CD4-positive, CD25-positive, alpha-beta regulatory T cell (primary cell): ENCODE data around the gene CFAP65. TPM values are rescaled to one million over a fixed set of nuclear protein-coding genes. Genes with fewer than 3 reads are reported as not detected.

Experiments used
- ATAC-seq, 2 donors: fragments of 150-1000 bp; cut with Tn5 transposase; one replicate each; pipeline ENCODE4 v1.10.0; 2021; ENCODE audit warnings: low read depth in 2 of 2, moderate number of reproducible peaks in 2 of 2, moderate library complexity in 1 of 2
- DNase-seq, 3 donors: peaks; one replicate each; pipeline versions ENCODE4 v3.0.0 to v3.0.0-alpha.2; 2012 to 2022; ENCODE audit warnings: mixed read lengths in 1 of 3
- H3K27ac ChIP-seq: one replicate; pipeline ENCODE4 v1.7.0; 2013; ENCODE audit warnings: mild to moderate bottlenecking, low read length; ENCODE audit not compliant: insufficient read depth, poor library complexity, severe bottlenecking
- H3K27me3 ChIP-seq: one replicate; pipeline ENCODE4 v1.7.0; 2013; ENCODE audit warnings: low read length; ENCODE audit not compliant: control insufficient read depth, insufficient read depth
- H3K36me3 ChIP-seq: one replicate; pipeline ENCODE4 v1.7.0; 2013; ENCODE audit warnings: mild to moderate bottlenecking, low read length, moderate library complexity; ENCODE audit not compliant: control insufficient read depth, insufficient read depth
- H3K4me1 ChIP-seq: 2 replicates; pipeline ENCODE4 v1.7.0; 2013; ENCODE audit warnings: mild to moderate bottlenecking, low read length; ENCODE audit not compliant: insufficient read depth, control insufficient read depth, poor library complexity, severe bottlenecking
- H3K4me3 ChIP-seq: one replicate; pipeline ENCODE4 v1.7.0; 2013; ENCODE audit warnings: low read depth, mild to moderate bottlenecking, low read length, moderate library complexity
- H3K9me3 ChIP-seq, 2 experiments: 1 replicate in 1 of 2; 2 replicates in 1 of 2; pipeline ENCODE4 v1.7.0; 2013; ENCODE audit warnings: low read length in 2 of 2, mild to moderate bottlenecking in 1 of 2, moderate library complexity in 1 of 2; ENCODE audit not compliant: control insufficient read depth in 2 of 2
- H3K27ac Mint-ChIP-seq, 3 donors: one replicate each; pipeline ENCODE4 v1.8.0; 2020 to 2022; ENCODE audit warnings: mild to moderate bottlenecking in 3 of 3, mixed read lengths in 3 of 3, moderate library complexity in 2 of 3
- H3K27me3 Mint-ChIP-seq: one replicate; pipeline ENCODE4 v1.8.0; 2022; ENCODE audit warnings: mild to moderate bottlenecking, mixed read lengths
- H3K36me3 Mint-ChIP-seq: one replicate; pipeline ENCODE4 v1.8.0; 2020; ENCODE audit warnings: mixed read lengths
- H3K4me1 Mint-ChIP-seq, 4 donors: one replicate each; pipeline ENCODE4 v1.8.0; 2020 to 2022; ENCODE audit warnings: mixed read lengths in 4 of 4, mild to moderate bottlenecking in 1 of 4
- H3K4me3 Mint-ChIP-seq, 4 donors: one replicate each; pipeline ENCODE4 v1.8.0; 2020 to 2022; ENCODE audit warnings: mild to moderate bottlenecking in 4 of 4, mixed read lengths in 4 of 4, moderate library complexity in 3 of 4
- H3K9me3 Mint-ChIP-seq, 7 donors: one replicate each; pipeline ENCODE4 v1.8.0; 2020 to 2022; ENCODE audit warnings: mixed read lengths in 7 of 7, mild to moderate bottlenecking in 3 of 7, moderate library complexity in 2 of 7
- polyA plus RNA-seq, 4 donors: library from polyadenylated mRNA; unstranded; fragments of 300-500 nt; fragmentation: Illumina TruSeq; gene quantifications; one replicate each; pipeline ENCODE4 v1.2.3, GENCODE V29; 2021
- total RNA-seq: library from RNA; stranded (reverse); gene quantifications from one replicate; pipeline ENCODE4 v1.2.3, GENCODE V29; 2022

Gene CFAP65
- total and polyA plus RNA-seq, 5 donors from 2014 or later = not detected

GRCh38 chr2:218979846-218980734, 61.2 kb downstream of the CFAP65 start:
- Histone ChIP-seq H3K4me1 (peaks cover 38% of the 10 kb centered on the region), H3K4me3 (no peak overlapping the region), H3K9me3 (no peaks in the 10 kb centered on the region), H3K27me3 (peaks cover 33% of the 10 kb centered on the region), H3K27ac (no peak overlapping the region), H3K36me3 (no peaks in the 10 kb centered on the region)
- Mint-ChIP-seq H3K27ac (peak overlapping the region in 1 of 3 donors; percentile 43), H3K9me3 (peaks cover 0 to 2% (median 0%) of the 10 kb centered on the region in 7 donors), H3K27me3 (peaks cover 77% of the 10 kb centered on the region), H3K36me3 (no peaks in the 10 kb centered on the region), H3K4me3 (peak overlapping the region; percentile 32 to 88 (median 80)), H3K4me1 (peaks cover 3 to 34% (median 18%) of the 10 kb centered on the region in 4 donors)
- peak; percentile 79 to 89 for ATAC-seq
- DNase-seq = peak; percentile 70 to 85 (median 82)

GRCh38 chr2:218975060-218975777, 66.1 kb downstream of the CFAP65 start:
- no peaks in the 10 kb centered on the region for H3K9me3 Mint-ChIP-seq
- no peak overlapping the region for H3K4me3 Mint-ChIP-seq
- H3K36me3 Mint-ChIP-seq = no peaks in the 10 kb centered on the region
- H3K4me3 ChIP-seq = no peak overlapping the region
- H3K36me3 ChIP-seq = no peaks in the 10 kb centered on the region
- peaks cover 0 to 10% (median 3%) of the 10 kb centered on the region in 4 donors for H3K4me1 Mint-ChIP-seq
- DNase-seq (no peak), ATAC-seq (no peak)
- H3K9me3 ChIP-seq = no peaks in the 10 kb centered on the region
- H3K27ac ChIP-seq = no peak overlapping the region
- H3K4me1 ChIP-seq = peaks cover 7% of the 10 kb centered on the region
- H3K27ac Mint-ChIP-seq = no peak overlapping the region
- peaks cover 70% of the 10 kb centered on the region for H3K27me3 Mint-ChIP-seq
- peaks cover 31% of the 10 kb centered on the region for H3K27me3 ChIP-seq

GRCh38 chr2:218970894-218971293, 70.4 kb downstream of the CFAP65 start:
- H3K27me3 Mint-ChIP-seq = peaks cover 65% of the 10 kb centered on the region
- H3K36me3 Mint-ChIP-seq = no peaks in the 10 kb centered on the region
- Histone ChIP-seq H3K27me3 (peaks cover 14% of the 10 kb centered on the region), H3K9me3 (no peaks in the 10 kb centered on the region), H3K27ac (no peak overlapping the region), H3K36me3 (no peaks in the 10 kb centered on the region), H3K4me1 (no peaks in the 10 kb centered on the region), H3K4me3 (no peak overlapping the region)
- no peaks in the 10 kb centered on the region for H3K9me3 Mint-ChIP-seq
- no peak overlapping the region for H3K4me3 Mint-ChIP-seq
- ATAC-seq (no peak), DNase-seq (no peak)
- no peak overlapping the region for H3K27ac Mint-ChIP-seq
- H3K4me1 Mint-ChIP-seq = no peaks in the 10 kb centered on the region

GRCh38 chr2:218964041-218964771, 77.1 kb downstream of the CFAP65 start:
- H3K27me3 ChIP-seq = peaks cover 30% of the 10 kb centered on the region
- Mint-ChIP-seq H3K4me3 (no peak overlapping the region), H3K27me3 (peaks cover 73% of the 10 kb centered on the region), H3K4me1 (peaks cover 0 to 17% (median 4%) of the 10 kb centered on the region in 4 donors), H3K9me3 (peaks cover 0 to 9% (median 0%) of the 10 kb centered on the region in 7 donors), H3K27ac (no peak overlapping the region), H3K36me3 (no peaks in the 10 kb centered on the region)
- peaks cover 20% of the 10 kb centered on the region for H3K4me1 ChIP-seq
- H3K4me3 ChIP-seq = no peak overlapping the region
- no peaks in the 10 kb centered on the region for H3K36me3 ChIP-seq
- H3K27ac ChIP-seq = no peak overlapping the region
- DNase-seq (no peak), ATAC-seq (no peak)
- H3K9me3 ChIP-seq = no peaks in the 10 kb centered on the region

- peaks cover 78% of the 10 kb centered on the region for H3K27me3 Mint-ChIP-seq
- H3K27me3 ChIP-seq = peaks cover 30% of the 10 kb centered on the region
Observed at GRCh38 chr2:218963601-218964000, 77.7 kb downstream of the CFAP65 start.

GRCh38 chr2:218962859-218963492, 78.3 kb downstream of the CFAP65 start:
- H3K27ac Mint-ChIP-seq = no peak overlapping the region
- Histone ChIP-seq H3K4me1 (peaks cover 23% of the 10 kb centered on the region), H3K36me3 (no peaks in the 10 kb centered on the region), H3K27me3 (peaks cover 32% of the 10 kb centered on the region), H3K9me3 (no peaks in the 10 kb centered on the region), H3K4me3 (no peak overlapping the region), H3K27ac (no peak overlapping the region)
- H3K4me1 Mint-ChIP-seq = peaks cover 0 to 23% (median 5%) of the 10 kb centered on the region in 4 donors
- H3K27me3 Mint-ChIP-seq = peaks cover 81% of the 10 kb centered on the region
- ATAC-seq = no peak
- H3K9me3 Mint-ChIP-seq = peaks cover 0 to 9% (median 0%) of the 10 kb centered on the region in 7 donors
- no peaks in the 10 kb centered on the region for H3K36me3 Mint-ChIP-seq
- DNase-seq = peak in 2 of 3 donors; percentile 47 to 50
- H3K4me3 Mint-ChIP-seq = no peak overlapping the region

More at GRCh38 chr2:218963601-218964000, 77.7 kb downstream of the CFAP65 start:
- peaks cover 23% of the 10 kb centered on the region for H3K4me1 ChIP-seq
- ATAC-seq (no peak), DNase-seq (no peak)
- Mint-ChIP-seq H3K27ac (no peak overlapping the region), H3K9me3 (peaks cover 0 to 9% (median 0%) of the 10 kb centered on the region in 7 donors), H3K36me3 (no peaks in the 10 kb centered on the region), H3K4me1 (peaks cover 0 to 20% (median 5%) of the 10 kb centered on the region in 4 donors), H3K4me3 (no peak overlapping the region)
- H3K4me3 ChIP-seq = no peak overlapping the region
- no peaks in the 10 kb centered on the region for H3K36me3 ChIP-seq
- no peak overlapping the region for H3K27ac ChIP-seq
- H3K9me3 ChIP-seq = no peaks in the 10 kb centered on the region
